Measurements from ENCODE around the gene CD46.
A peak's percentile ranks its signal among the peaks of the same experiment; 100 is the strongest.

The CD46 gene

GRCh38 chr1:207794861-207795260, 43.0 kb downstream of the CD46 start:
- DNase-seq = no peak

GRCh38 chr1:207797229-207797973, 45.5 kb downstream of the CD46 start:
- DNase-seq = peak in 39 of 56 donors; percentile 29 to 90 (median 67)

- DNase-seq = no peak
These were observed 47.0 kb downstream of the CD46 start for GRCh38 chr1:207798847-207799246.

- DNase-seq = no peak
These were observed 48.3 kb downstream of the CD46 start for GRCh38 chr1:207799989-207800648.

GRCh38 chr1:207801819-207802218, 50.0 kb downstream of the CD46 start:
- no peak for DNase-seq

- no peak for DNase-seq
These were observed 51.8 kb downstream of the CD46 start for GRCh38 chr1:207803678-207804077.

- DNase-seq = no peak
These were observed 53.0 kb downstream of the CD46 start for GRCh38 chr1:207804721-207805468.

GRCh38 chr1:207805841-207806421, 54.1 kb downstream of the CD46 start:
- DNase-seq = peak in 37 of 56 donors; percentile 33 to 83 (median 57)

- DNase-seq = no peak
These were observed 54.9 kb downstream of the CD46 start for GRCh38 chr1:207806531-207807325.

GRCh38 chr1:207807326-207807689, 55.5 kb downstream of the CD46 start:
- no peak for DNase-seq

GRCh38 chr1:207807690-207808321, 56.0 kb downstream of the CD46 start:
- DNase-seq = peak in 24 of 56 donors; percentile 22 to 76 (median 50)

GRCh38 chr1:207808322-207808705, 56.5 kb downstream of the CD46 start:
- DNase-seq = peak in 4 of 56 donors; percentile 24 to 51 (median 44)

- no peak for DNase-seq
These were observed 57.2 kb downstream of the CD46 start for GRCh38 chr1:207808911-207809555.

GRCh38 chr1:207810173-207810572, 58.3 kb downstream of the CD46 start:
- no peak for DNase-seq

- peak in 1 of 56 donors; percentile 40 for DNase-seq
These were observed 58.9 kb downstream of the CD46 start for GRCh38 chr1:207810606-207811295.

GRCh38 chr1:207811319-207811718, 59.5 kb downstream of the CD46 start:
- no peak for DNase-seq

GRCh38 chr1:207811920-207812720, 60.3 kb downstream of the CD46 start:
- peak in 41 of 56 donors; percentile 22 to 85 (median 56) for DNase-seq

GRCh38 chr1:207812778-207813511, 61.1 kb downstream of the CD46 start:
- no peak for DNase-seq
